ENCODE results near the gene GIPC3. TPM values are rescaled to one million over a fixed set of nuclear protein-coding genes. Genes with fewer than 3 reads are reported as not detected.

The GIPC3 gene
- total RNA-seq, 1 experiment from 2014 or later, result not detected

DNA sequence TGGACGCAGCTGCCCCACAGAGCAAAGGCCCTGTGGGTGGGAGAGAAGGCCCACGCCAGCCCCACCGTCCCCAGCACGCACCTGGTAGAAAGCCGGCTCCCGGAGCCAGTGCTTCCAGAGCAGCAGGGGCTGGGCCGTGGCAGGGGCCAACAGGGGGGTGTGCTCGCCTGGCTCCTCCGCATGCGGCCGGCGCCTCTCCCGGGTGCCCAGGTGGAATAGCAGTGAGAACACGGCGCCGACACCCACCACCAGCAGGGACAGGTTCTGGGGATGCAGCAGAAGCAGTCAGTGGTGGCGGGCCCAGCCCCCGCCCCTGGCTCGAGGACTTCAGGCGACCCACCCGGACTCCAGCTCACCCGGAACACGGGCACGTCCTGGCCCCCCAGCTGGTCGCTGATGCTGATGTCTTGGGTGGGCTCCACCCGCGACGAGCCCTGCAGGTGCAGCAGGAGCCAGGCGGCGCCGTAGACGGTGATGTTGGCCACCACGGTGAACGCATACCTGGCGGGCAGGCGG, 37.5 kb upstream of the GIPC3 start:
- peaks cover 11% of the 10 kb centered on the region for H3K4me1 Mint-ChIP-seq (ENCODE audit: insufficient read depth, unreplicated experiment)
- H3K27me3 Mint-ChIP-seq (ENCODE audit: insufficient read depth, unreplicated experiment), result no peaks in the 10 kb centered on the region
- TF ChIP-seq, protein P1, sequence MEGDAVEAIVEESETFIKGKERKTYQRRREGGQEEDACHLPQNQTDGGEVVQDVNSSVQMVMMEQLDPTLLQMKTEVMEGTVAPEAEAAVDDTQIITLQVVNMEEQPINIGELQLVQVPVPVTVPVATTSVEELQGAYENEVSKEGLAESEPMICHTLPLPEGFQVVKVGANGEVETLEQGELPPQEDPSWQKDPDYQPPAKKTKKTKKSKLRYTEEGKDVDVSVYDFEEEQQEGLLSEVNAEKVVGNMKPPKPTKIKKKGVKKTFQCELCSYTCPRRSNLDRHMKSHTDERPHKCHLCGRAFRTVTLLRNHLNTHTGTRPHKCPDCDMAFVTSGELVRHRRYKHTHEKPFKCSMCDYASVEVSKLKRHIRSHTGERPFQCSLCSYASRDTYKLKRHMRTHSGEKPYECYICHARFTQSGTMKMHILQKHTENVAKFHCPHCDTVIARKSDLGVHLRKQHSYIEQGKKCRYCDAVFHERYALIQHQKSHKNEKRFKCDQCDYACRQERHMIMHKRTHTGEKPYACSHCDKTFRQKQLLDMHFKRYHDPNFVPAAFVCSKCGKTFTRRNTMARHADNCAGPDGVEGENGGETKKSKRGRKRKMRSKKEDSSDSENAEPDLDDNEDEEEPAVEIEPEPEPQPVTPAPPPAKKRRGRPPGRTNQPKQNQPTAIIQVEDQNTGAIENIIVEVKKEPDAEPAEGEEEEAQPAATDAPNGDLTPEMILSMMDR (IDR thresholded peaks at IDR 0.05; ENCODE audit: unreplicated experiment), result no peak
- no peak overlapping the region for H3K27ac Mint-ChIP-seq (ENCODE audit: low read depth, unreplicated experiment)
- no peak for DNase-seq (ENCODE audit: unreplicated experiment)
- peaks cover 54% of the 10 kb centered on the region for H3K36me3 Mint-ChIP-seq (ENCODE audit: insufficient read depth, unreplicated experiment)
- intact Hi-C loops (cut with micrococcal nuclease), result no loop called here
- H3K9me3 Mint-ChIP-seq (ENCODE audit: unreplicated experiment), result no peaks in the 10 kb centered on the region
- H3K4me3 Mint-ChIP-seq (ENCODE audit: unreplicated experiment), result no peak overlapping the region
- POLR2A ChIA-PET, result interaction anchor here (1.7 kb wide), 1 partner anchor 9 kb away, joined by 5 read pairs; the partner anchor contains the start of gene MFSD12
- CTCF ChIA-PET, result interaction anchor here (0.7 to 1.4 kb wide), 2 partner anchors 9 to 1013 kb away, joined by 3 read pairs; no protein-coding TSS in a partner anchor
- BruUV-seq (replicated peaks), result no TSS peak

DNA sequence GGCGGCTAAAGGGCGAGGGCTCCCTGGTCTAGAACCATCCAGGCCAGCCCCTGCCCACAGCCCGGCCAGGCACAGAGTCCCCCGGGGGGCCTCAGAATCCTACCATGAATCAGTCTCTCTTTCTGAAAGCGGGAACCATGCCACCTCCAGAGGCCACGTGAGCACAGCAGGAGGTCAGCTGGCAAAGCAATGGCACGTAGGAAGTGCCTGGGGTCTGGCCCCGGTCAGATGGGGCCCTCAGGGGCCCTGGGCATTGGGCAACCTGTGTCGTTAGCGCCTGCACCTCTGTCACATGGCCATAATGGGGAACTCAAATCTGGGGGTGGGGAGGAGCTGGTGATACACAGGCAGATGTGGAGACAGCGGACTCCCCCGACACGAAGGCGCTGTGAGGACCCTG, 36.7 kb upstream of the GIPC3 start:
- Mint-ChIP-seq H3K9me3 (ENCODE audit: unreplicated experiment) (no peaks in the 10 kb centered on the region), H3K27ac (ENCODE audit: low read depth, unreplicated experiment) (no peak overlapping the region), H3K4me1 (ENCODE audit: insufficient read depth, unreplicated experiment) (peaks cover 11% of the 10 kb centered on the region), H3K36me3 (ENCODE audit: insufficient read depth, unreplicated experiment) (peaks cover 58% of the 10 kb centered on the region), H3K27me3 (ENCODE audit: insufficient read depth, unreplicated experiment) (no peaks in the 10 kb centered on the region), H3K4me3 (ENCODE audit: unreplicated experiment) (no peak overlapping the region)
- POLR2A ChIA-PET, result interaction anchor here (0.5 kb wide), 1 partner anchor 234 kb away, joined by 3 read pairs; no protein-coding TSS in a partner anchor
- intact Hi-C loops (cut with micrococcal nuclease), result no loop called here
- TF ChIP-seq, protein P1 (IDR thresholded peaks at IDR 0.05; ENCODE audit: unreplicated experiment), result no peak
- no peak for DNase-seq (ENCODE audit: unreplicated experiment)
- CTCF ChIA-PET, result interaction anchor here (0.8 to 1.2 kb wide), 3 partner anchors 18 to 27 kb away, joined by 3 to 5 read pairs (median 4); no protein-coding TSS in a partner anchor
- no TSS peak for BruUV-seq (replicated peaks)

DNA sequence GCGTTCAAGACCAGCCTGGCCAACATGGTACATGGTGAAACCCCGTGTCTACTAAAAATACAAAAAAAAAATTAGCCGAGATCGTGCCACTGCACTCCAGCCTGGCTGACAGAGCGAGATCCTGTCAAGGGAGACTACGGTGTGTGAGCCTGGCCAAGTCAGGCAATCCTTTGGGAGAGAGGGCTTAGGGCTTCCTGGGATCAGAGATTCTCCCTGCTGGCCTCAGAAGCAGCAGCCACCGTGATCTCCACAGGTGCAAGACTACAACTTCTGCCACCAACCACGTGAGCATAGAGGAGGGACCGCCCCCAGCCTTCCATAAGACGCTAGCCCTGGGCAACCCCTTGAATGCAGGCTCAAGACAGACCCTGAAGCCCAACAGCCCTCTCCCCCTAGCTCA, 35.5 kb upstream of the GIPC3 start:
- Mint-ChIP-seq H3K27me3 (ENCODE audit: insufficient read depth, unreplicated experiment) (no peaks in the 10 kb centered on the region), H3K36me3 (ENCODE audit: insufficient read depth, unreplicated experiment) (peaks cover 54% of the 10 kb centered on the region), H3K9me3 (ENCODE audit: unreplicated experiment) (no peaks in the 10 kb centered on the region), H3K4me3 (ENCODE audit: unreplicated experiment) (no peak overlapping the region), H3K4me1 (ENCODE audit: insufficient read depth, unreplicated experiment) (peaks cover 10% of the 10 kb centered on the region), H3K27ac (ENCODE audit: low read depth, unreplicated experiment) (no peak overlapping the region)
- intact Hi-C loops (cut with micrococcal nuclease), result loop anchor here (10.0 kb wide), 1 partner anchor 155 kb away; the partner anchor contains the start of genes PIP5K1C and TJP3
- TF ChIP-seq, protein P1 (IDR thresholded peaks at IDR 0.05; ENCODE audit: unreplicated experiment), result no peak
- CTCF ChIA-PET, result interaction anchor here (1.0 kb wide), 1 partner anchor 28 kb away, joined by 5 read pairs; no protein-coding TSS in a partner anchor
- BruUV-seq (replicated peaks), result no TSS peak
- no peak for DNase-seq (ENCODE audit: unreplicated experiment)
- POLR2A ChIA-PET, result no interaction called here

DNA sequence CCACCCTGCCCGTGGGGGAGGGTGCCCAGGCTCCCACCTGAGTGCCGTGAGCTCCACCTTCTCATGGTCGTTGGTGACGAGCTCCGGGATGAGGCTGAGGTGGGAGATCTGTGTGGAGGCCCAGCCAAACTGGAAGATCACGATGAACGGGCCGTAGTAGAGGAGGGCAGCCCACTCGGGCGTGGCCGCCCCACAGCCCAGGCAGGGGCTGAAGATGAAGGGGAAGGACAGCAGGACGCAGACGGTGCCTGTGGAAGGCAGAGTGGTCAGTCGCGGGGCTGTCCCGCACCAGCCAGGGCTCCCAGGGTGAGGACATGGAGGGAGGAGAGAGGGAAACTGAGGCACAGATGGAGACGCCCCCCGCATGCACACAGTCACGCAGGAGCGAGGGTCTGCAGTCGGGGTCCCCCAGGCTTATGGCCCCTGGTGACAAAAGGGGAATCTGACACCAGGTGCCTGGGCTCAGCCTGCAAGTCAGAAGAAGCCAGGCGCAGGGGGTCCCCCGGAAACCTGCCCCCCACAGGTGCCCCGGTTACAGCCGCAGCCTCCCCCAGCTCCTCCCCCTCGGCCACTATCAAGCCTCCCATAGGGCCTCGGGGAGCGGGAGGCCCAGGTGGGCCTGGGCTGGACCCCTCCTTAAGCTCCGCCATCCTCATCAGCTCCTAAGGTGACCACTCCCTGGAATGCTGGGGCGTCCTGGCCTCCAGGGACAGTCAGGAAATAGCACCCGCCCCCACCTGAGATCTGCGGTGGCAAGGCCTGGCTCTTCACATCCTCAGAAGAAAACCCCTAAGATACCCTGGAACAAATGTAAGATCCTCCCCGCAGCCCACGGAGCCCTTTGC, 34.1 kb upstream of the GIPC3 start:
- BruUV-seq (replicated peaks), result no TSS peak
- Mint-ChIP-seq H3K4me1 (ENCODE audit: insufficient read depth, unreplicated experiment) (peaks cover 2% of the 10 kb centered on the region), H3K27ac (ENCODE audit: low read depth, unreplicated experiment) (no peak overlapping the region), H3K27me3 (ENCODE audit: insufficient read depth, unreplicated experiment) (no peaks in the 10 kb centered on the region), H3K36me3 (ENCODE audit: insufficient read depth, unreplicated experiment) (peaks cover 44% of the 10 kb centered on the region), H3K9me3 (ENCODE audit: unreplicated experiment) (no peaks in the 10 kb centered on the region), H3K4me3 (ENCODE audit: unreplicated experiment) (no peak overlapping the region)
- intact Hi-C loops (cut with micrococcal nuclease), result loop anchor here (10.0 kb wide), 1 partner anchor 154 kb away; the partner anchor contains the start of genes PIP5K1C and TJP3
- POLR2A ChIA-PET, result interaction anchor here (0.7 kb wide), 2 partner anchors 11 to 114 kb away, joined by 3 read pairs; no protein-coding TSS in a partner anchor
- TF ChIP-seq, protein P1 (IDR thresholded peaks at IDR 0.05; ENCODE audit: unreplicated experiment), result no peak
- no peak for DNase-seq (ENCODE audit: unreplicated experiment)
- CTCF ChIA-PET, result no interaction called here

All from MCF 10A (cell line).